Omental fat pad (tissue), 4 donors: Measurements from ENCODE around the gene EPHA8. TPM values are rescaled to one million over a fixed set of nuclear protein-coding genes. Genes with fewer than 3 reads are reported as not detected.

Experiments
- ATAC-seq: fragments of 150-250 bp; one replicate; pipeline ENCODE4 v1.9.1; 2016; ENCODE audit warnings: mild to moderate bottlenecking, moderate library complexity; ENCODE audit not compliant: low FRiP score
- DNase-seq: peaks from one replicate; pipeline ENCODE4 v3.0.0-alpha.2; 2019; ENCODE audit warnings: low spot score
- CTCF ChIP-seq, 3 donors: fragments of 450-650 bp; IDR thresholded peaks; one replicate each; pipeline ENCODE4 v1.5.1; 2016 to 2017; ENCODE audit warnings: antibody characterized with exemption in 3 of 3, mild to moderate bottlenecking in 3 of 3, moderate library complexity in 2 of 3
- total RNA-seq, 4 donors: library from RNA; depleted of rRNA; stranded (reverse); fragments of >200 nt; gene quantifications; one replicate each; pipeline ENCODE4 v1.1.0, GENCODE V29; 2016

EPHA8 gene
- total RNA-seq, 4 donors from 2014 or later, result not detected

- no peak for ATAC-seq
- no peak for DNase-seq
These were observed 38.9 kb downstream of the EPHA8 start for GRCh38 chr1:22602060-22602740.

GRCh38 chr1:22606161-22606560 is 42.9 kb downstream of the EPHA8 start:
- TF ChIP-seq CTCF (IDR thresholded peaks at IDR 0.05), result no peak
- ATAC-seq (no peak), DNase-seq (no peak)

More at GRCh38 chr1:22602060-22602740, 38.9 kb downstream of the EPHA8 start:
- TF ChIP-seq CTCF (IDR thresholded peaks at IDR 0.05), result no peak

GRCh38 chr1:22607154-22607553 is 43.9 kb downstream of the EPHA8 start:
- ATAC-seq (no peak), DNase-seq (no peak)
- no peak for TF ChIP-seq CTCF (IDR thresholded peaks at IDR 0.05)

DNA sequence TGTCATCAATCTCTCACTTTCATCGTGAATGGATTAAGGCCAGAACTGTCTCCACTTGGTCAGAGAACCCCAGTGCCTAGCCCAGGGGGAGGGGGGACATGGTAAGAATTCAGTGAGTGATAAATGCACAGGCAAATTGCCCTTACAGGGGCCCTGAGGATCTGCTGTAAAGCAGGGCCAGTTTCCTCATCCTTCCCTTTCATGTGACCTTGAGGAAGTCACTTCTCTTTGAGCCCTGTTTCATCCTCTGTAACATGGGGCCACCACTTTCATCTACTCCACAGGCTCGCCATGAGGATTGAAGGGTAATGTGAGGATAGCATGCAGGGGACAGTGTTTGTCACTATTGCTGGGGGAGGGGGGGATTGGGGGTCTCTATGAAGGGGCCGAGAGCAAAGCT is 45.1 kb downstream of the EPHA8 start:
- DNase-seq (no peak), ATAC-seq (no peak)
- no peak for TF ChIP-seq CTCF (IDR thresholded peaks at IDR 0.05)

DNA sequence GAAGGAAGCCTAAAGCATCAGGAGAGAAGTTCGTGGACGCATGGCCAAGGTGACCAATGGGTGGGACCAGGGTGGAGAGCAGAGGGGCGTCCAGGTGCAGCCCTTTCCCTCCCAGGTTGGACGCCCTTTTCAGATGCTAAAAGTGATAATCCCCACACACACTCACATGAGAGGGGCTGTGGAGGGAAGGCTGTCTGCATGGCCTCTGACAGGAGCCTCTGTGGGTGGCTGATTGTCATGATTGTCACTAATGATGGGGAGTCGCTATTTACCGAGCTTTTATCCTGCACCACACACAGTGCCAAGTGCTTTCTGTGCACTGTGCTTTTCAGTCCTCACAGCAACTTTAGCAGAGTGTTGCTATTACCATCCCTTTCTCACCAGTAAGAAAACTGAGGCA is 46.0 kb downstream of the EPHA8 start:
- no peak for TF ChIP-seq CTCF (IDR thresholded peaks at IDR 0.05)
- no peak for DNase-seq
- no peak for ATAC-seq

DNA sequence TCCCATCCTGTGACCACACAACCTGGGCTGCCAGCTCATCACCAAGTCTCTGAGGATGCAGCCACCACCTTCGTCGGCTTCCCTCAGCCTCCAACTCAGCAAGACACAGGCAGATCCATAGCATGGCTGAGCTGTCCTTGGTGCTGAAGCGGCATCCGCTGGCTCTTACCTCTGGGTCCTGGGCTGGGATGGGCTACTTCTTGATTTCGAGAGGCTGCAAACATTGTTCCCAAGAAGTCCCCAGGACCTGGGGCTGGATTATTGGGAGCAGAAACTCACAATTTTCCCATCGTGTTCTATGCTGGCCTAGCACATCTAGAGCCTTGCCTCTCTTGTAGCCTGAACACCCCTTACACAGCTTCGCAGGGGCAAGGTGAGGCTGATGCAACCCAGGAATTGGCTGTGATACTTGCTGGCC is 48.2 kb downstream of the EPHA8 start:
- DNase-seq (no peak), ATAC-seq (no peak)
- TF ChIP-seq CTCF (IDR thresholded peaks at IDR 0.05), result no peak
